SIG-M5 (cell line): Measurements from ENCODE around the gene CCDC138.

Experiments
- DNase-seq: peaks from one replicate; lab custom pipeline; 2025; lab: John Stamatoyannopoulos, UW

CCDC138 gene

DNA sequence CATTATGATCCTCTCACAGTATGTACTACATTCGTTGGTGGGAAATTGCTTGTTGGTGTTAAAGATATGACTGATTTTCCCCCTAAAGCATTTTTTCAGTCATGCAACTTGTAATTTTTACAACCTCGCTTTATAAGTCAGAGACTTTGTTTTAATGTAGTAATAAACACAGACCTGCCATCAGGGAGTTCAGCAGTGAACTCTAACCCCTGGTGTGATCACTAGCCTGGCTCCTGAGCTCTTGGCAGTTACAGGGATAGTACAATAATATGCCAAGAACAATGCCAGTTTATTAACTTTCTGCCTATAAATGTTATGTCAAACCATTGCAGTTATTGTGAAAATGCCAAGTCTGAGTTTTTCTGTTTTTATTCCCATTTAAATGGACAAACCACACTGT, 108.6 kb downstream of the CCDC138 start:
- DNase-seq = no peak

DNA sequence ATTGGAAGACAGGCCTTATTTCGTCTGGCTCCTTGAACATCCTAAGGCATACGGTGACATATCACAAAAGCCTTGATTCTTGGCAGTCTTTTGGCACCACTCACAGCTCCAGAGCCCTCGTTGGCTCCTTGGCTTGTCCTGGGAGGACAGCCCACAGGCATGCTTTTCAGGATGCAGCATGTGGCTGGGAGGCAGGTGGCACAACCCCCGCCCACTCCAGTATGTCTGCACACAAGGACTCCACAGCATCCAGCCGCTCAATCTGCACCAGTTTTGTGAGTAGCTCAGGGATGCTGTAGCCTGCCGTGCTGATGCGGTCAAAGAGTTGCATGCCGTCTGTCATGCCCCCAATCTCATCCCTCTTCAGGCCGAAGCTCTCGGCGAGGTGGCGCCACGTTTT, 110.2 kb downstream of the CCDC138 start:
- no peak for DNase-seq

DNA sequence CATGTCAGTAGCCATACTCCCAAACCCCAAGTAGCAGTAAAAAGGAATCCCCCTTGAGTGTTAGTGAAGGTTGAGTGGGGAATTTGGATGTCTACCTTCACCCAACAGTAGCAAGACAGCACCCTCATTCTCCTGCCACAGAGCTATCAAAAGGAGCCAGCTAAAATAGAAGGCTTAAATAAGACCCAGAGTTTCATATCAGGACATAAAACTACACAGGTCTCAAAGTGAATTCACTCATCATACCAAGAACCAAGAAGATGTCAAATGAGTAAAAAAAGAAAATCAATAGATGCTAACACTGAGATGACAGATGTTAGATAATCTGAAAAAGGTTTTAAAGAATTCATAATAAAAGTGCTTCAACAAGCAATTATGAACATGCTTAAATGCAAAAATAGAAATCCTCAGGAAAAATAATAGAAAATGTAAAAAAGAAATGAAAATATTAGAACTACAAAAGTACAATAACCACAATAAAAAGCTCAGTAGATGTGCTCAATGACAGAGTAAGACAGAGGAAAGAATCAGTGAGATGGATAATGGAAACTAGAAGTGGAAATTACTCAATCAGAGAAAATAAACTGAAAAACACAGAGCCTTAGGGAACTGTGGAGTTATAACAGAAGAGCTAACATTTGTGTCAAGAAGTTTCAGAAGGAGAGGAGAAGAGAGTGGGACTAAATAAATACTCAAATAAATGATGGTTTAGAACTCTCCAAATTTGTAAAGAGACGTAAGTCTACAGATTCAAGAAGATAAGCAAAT, 111.9 kb downstream of the CCDC138 start:
- DNase-seq = no peak

DNA sequence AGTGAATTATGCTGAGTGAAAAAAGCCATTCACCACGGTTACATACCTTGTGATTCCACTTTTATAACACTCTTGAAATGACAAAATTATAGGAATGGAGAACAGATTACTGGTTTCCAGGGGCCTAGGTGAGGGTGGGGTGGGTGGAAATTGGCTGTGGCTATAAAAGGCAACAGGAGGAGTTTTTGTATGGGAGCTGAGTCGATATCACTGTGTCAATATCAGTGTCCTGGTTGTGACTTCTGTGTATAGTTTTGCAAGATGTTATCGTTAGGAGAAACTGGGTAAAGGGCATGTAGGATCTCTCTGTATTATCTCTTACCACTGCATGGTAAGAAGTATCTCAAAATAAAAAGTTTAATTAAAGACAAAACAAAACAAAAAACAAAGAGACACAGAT, 118.1 kb downstream of the CCDC138 start:
- DNase-seq = no peak

DNA sequence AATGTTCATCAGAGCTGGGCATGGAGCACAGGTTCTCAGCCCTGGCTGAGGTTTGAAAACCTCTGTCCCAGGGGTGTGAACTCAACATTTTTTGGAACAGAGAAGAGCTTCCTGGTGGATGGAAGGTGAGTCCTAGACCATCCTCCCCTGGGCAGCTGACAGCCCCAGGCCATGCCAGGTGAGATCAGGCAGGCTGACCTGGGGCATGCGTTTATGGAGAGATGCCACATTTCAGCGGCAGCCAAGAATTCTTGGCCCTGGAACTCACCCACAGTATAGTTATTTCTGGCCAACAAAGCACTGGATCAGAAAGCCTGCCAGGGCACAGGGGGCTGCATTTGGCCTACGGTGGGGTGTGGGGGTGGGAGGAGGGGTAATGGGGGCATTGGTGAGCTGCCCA, 118.6 kb downstream of the CCDC138 start:
- DNase-seq = no peak

DNA sequence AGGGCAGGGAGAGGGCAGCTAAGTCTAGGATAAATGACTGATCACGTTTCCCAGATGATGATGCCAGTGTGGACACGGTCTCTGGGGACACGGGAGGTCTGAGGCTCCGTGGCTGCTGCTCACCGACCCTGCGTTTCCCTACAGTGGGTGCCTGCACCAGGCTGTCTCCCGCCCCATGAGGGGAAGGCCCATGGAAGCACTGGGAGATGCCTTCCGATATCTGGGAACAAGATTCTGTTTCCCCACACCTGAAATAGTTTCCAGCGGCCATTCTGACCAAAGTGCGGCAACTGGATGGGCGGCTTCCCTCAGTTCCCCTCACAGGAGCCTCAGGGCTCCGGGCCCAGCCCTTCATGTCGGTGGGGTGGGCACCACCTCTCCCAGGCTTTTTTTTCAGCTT, 119.3 kb downstream of the CCDC138 start:
- no peak for DNase-seq

DNA sequence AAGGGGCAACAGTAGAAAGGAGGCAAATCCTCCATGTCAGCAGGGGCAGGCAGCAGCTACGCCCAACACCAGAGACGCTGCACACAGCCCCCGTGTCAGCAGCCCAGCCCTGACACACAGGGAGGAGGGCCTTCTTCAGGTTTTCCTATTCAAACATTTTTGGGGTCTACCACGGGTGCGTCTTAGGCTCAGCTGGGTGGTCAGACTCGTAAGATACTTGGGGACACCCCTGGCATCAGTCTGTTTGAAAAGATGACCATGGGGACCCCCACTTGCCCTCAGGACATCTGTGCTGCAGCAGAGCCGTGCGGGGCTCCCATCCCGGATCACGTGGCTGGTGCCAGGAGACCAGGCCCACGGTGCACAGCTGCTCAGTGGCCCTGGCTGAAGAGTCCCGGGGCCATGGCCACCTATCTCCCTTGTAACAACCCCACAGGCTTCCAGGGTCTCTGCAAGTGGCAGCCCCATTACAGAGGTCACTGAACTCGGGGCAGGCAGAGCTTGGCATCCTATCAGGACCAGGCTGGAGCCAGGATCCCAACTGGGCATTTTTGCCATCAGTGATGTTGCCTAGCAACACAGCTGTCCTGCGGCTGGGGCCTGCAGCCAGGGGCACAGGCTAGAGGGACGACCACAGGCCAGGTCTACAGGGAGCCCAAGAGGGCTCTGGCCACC, 120.0 kb downstream of the CCDC138 start:
- DNase-seq = no peak

DNA sequence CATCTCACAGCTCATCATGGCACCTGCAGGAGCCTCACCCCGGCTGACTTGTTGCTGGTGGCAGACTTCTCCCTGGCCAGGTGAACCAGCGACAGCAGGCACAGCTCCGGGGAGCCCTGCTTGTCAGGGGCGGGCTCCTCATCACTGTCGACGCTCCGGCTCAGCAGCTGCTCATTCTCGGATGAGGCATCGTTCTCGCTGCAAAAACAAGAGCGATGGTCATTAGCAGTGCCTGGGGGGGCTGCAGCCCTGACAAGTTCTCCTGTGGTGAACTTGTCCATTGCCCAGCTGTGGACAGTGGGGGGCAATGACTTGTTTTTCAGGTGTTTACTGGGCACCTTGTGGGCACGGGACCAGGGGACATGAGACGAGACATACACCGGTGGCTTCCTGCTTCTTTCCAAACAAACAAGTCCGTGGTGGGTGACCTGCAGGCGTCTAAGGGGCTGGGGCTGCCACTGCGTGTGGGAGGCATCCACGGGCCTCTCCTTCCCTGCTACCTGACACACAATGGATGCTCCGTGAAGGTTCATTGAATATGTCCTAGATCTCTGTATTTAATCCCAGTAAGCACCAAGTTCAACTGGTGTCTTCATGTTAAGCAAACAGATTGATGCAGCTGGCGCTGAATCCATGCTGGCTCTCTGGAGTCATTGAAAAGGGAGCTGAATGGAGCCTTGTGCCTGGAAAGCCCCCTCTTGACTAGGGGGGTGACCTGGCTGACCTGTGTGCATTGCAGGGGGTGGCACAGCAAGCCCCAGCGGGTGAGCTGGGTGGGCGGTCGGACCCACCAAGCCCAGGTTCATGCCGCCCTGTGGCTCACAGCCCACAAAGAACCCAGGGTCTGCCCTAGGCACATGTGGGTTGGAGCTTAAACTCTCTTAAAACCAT, 121.5 kb downstream of the CCDC138 start:
- no peak for DNase-seq

DNA sequence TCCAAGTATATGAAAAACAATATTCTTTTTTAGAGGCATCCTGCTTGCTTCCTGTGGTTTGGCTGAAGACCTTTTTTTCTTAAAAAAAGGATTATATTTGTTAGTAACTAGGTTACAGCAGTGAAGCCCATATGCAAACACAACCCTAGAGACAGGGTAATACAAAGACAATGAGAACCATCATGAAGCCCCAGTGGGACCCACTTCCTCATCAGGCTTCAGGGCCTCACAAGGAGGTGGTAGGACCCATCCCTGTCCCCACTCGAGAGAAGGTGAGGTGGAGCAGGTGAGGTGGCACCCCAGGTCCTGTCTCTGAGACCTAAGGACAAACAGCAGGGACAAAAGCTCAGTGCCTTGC, 122.1 kb downstream of the CCDC138 start:
- no peak for DNase-seq

DNA sequence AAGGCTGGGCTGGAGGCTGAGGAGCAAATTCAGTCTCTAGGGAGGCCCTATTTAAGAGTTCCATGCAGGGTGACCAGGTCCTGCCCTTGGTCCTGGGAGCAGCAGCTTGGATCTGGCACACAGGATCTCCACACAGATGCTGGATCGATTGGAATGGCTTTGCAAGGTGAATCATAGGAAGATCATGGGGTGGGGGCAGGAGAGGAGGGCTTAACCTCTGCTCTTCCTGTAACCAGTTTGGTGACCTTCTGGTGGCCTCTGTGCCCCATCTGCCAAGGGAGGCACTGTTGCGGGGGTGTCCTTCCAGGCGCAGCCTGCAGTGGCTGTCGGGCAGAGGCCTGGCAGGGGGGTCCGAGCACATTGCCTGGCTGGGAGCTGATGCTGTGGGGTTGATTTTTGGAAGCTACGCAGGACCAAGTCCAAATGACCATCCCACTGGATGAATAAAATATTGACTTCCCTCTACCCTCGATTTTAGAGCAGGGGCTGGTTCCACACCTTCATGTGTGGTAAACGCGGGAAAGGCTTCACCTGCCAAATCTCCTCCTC, 122.8 kb downstream of the CCDC138 start:
- no peak for DNase-seq

DNA sequence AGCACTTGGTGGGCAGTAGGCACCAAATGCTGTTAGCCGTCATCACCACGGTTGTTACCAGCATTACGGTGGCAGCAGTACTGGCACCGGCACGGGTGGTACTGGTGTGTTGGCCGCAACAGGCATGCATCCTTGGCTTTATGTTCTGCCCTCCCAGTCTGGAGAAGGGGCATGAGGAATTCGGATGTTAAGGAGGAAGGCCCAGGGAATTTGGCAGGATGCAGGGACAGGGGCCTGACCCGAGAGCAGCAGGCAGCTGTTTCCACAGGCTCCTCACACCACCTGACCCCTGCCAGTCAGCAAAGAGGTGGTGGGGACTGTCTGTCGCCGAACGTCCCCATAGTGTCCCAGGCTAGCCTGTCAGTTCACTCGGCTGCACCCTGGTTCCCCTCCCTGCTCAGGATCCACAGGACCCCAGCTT, 123.5 kb downstream of the CCDC138 start:
- no peak for DNase-seq

DNA sequence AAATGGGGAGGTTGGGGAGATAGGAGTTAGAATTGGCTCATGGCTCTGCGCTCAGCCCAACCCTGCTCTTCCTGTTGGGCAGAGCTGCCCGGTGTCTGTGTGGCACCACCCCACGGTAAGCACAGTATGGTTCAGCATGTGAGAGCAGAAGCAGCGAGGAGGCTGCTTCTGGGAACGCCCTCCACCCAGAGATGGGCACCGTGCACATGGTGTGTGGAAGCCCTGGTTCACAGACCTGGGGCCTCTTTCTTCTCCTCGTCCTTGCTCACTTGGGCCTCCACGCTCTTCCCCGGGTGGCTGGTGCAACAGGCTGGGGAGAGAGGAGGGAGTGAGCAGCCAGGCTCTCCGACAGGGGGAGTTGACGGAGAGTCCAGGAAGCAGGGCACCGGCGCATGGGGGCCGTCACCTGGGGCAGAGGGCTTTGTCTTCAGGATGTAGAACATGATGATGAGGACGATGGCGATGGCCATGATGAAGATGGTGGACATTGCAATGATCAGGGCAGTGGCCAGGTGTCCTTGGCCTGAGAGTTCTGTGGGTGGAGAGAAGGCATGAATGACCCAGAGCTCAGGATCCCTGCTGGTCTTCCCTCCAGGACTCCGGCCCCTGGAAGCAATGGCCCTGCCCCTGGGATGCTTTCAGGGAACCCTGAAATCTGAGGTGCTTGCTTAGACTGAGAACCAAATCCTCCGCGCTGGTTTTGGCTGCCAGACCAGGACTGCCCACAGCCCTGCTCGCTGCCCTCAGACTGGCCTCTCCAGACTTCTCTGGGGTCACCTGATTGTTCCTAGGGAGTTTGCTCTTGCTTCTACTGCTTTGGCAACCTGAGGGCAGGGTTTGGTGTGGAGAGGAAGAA, 124.2 kb downstream of the CCDC138 start:
- no peak for DNase-seq

DNA sequence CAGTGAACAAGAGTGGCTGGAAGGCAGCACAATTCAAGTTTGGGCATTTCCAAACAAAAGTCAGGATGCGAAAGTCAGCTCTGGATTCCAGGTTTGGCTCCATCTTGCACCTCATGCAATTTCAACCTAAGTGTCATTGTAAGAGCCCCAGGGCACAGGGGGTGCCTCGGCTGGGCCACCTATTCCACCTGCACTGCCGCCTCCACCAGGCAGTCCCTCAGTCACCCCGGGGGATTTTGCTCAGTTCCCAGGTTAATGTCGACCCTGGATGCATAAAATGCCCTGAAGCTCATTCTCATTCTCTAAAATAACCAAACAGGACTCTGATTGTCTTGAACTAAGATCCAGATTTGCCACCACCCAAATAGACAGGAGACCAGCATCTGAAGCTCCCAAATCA, 124.8 kb downstream of the CCDC138 start:
- DNase-seq = no peak

DNA sequence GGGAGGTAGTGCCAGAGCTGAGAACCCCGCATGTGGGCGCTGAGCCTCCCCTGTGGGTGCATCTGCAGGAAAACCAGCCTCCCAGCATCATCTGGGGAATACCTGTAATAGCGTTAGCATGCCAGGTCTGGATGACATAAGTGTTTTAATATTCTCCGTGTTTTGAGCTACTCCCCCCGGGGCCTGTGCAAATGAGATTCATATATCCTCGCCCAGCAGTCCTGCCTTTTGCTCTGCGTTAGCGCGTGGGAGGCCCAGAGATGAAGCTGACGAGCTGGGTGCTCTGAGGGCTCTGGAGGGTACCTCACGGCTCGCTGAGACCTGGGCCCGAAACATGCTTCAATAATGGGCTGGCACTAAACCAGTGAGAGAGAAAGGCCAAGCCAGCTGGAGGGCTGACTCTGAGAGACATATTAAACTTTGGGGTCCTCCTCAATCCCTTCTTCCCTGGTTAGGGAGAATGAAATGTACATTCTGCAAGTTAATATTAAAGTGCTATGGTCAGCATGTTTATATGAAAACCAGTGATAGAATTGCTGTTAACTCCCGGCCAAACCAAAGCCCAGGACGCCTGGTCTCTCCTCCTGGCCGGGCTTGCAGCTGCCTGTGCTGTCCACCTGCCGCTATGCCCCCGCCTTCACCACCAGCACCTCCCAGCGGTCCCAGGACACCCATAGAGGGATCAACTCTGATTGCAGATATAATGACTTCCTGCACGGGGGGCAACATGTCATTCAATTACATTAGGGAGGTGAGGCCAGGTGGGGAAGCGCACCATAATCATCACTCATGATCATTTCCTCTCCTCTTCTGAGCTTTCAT, 125.4 kb downstream of the CCDC138 start:
- no peak for DNase-seq

DNA sequence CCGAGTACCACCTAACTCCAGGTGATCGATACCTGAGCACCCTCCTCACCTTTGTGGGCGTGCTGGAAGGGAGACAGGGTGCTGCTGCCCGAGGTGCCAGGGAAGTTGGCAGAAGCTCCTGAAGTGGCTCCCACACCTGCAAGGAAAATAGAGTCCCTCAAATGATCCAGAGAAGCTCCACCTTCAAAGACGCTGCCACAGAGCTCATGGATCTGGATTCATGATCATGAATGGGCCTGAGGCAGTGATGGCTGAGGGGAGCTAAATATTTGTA, 126.0 kb downstream of the CCDC138 start:
- DNase-seq = no peak

DNA sequence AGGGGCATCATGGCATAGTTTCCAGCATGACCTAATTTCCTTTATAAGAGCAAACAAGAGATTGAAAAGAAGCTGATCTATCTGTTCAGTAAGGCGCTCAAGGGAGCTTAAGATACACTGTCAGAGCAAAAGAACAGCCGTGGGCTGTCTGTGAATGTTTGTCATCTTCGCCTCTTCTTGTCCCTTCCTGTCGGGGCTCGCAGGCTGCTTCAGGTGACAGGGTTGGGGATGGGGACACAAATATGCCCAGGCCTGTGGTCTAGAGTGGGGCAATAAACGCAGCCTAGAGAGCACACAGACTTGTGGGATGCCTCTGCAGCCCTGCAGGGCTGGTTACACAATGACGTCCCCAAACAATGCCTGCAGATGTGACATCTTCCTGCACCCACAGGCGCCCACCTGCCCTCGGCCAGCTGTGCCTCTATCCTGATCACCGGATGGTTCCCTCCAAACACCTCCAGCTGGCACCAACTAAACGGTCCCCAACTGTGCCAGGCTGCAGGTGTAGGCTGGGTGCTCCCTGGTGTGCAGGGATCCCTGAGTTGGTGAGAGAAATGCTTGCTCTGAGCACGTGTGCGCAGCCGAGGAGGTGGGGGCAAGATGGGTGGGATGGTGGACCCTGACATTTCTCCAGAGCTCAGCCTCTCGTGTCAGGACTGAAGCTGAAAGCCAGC, 129.7 kb downstream of the CCDC138 start:
- DNase-seq = no peak

DNA sequence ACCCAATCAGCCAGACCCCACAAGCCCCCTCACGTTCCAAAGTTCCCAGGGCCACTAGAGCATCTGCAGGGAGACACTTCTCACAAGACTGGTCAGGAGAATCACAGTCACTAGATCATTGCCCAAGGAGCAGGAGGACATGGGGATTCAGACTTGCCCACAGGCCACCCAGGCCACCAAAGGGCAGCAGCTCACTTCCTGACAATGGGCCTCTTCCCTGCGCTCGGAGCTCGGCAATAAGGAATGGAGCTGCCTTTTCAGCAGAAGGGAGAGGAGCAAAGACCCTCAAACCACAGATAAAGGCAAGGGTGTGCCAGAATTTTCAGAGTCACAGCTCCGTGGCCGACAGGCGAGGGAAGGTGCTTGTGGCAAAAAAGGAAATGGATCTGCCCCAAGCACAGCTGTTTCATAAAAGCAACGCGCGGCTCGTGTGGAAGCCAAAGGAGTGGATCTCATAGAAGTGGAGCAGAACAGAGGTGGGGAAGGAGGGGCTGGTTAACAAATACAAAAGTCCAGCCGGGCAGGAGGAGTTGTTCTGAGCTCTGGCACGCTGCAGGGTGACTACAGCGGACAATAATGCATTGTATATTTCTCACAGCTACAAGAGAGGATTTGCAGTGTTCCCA, 130.3 kb downstream of the CCDC138 start:
- DNase-seq = no peak

DNA sequence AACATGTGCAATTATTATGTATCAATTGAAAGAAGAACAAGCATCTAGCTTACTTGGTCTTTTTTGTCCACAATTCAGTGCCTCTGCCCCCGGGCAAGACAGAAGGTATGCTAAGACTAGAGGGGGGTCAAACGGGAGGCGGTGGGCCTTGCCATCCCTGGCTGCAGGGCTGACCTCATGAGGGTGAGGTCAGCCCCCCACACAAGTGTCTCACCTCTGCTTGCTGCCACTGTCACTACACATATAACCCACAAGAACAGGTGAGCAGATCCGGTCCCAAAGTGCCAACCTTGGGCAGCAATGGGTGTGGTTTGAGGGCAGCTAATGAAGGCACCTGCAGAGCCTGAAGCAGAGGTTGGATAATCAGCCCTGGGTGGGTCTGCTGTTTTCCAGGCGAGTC, 131.0 kb downstream of the CCDC138 start:
- no peak for DNase-seq

DNA sequence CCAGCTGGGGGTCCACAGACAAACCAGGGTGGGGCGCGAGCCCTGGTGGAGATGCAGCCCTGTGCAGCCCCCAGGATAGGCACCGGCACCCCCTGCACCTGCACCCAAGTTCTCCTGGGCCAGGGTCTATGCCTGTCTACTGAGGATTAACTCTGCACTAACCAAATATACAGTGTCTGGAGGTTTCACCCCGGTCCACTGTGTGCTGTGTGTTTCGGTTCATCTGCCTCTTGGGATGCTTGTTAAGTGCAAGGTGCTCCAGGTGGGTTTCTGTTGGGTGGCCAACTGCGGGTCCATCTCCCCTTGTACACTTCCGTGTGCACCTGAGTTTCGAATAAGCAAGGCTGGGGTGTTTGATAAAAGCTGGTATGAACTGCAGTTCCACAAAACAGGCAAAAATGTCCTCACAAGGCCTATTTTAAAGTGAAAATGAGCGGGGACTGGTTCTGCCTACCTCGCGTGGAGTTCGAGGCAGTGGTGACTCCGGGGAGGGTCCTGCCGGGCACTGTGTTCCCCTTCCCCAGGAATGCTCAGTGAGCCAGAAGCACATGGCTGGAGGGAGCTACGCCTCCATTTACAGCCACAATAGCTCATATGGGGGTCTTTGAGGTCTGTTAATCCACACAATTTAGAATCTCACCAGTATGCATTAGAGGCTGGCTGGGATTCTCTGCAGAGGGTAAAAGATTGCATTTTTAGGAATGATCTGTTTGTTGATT, 131.7 kb downstream of the CCDC138 start:
- DNase-seq = no peak
